ENCODE measurements around the gene LAMTOR4. TPM values are rescaled to one million over a fixed set of nuclear protein-coding genes. Genes with fewer than 3 reads are reported as not detected.

The LAMTOR4 gene
- total and polyA plus RNA-seq, 2 of the 13 experiments (the other 11 are each of a cell fraction or from before 2014, with no cell fraction given) = 115 to 118 TPM

- TF ChIP-seq ZNF407 (CRISPR knock-in tag; IDR thresholded peaks at IDR 0.05; ENCODE audit: not compliant biosample characterization) = no peak
- TF ChIP-seq FOXC1 (CRISPR knock-in tag; IDR thresholded peaks at IDR 0.05; ENCODE audit: borderline replicate concordance) = no peak
- TF ChIP-seq PBX2 (CRISPR knock-in tag; IDR thresholded peaks at IDR 0.05) = no peak
- no peak for TF ChIP-seq ZNF260 (CRISPR knock-in tag; IDR thresholded peaks at IDR 0.05; ENCODE audit: borderline replicate concordance, low read depth)
- no peak for TF ChIP-seq SCMH1 (CRISPR knock-in tag; IDR thresholded peaks at IDR 0.05; ENCODE audit: borderline replicate concordance)
- no peak for TF ChIP-seq ATF5 (CRISPR knock-in tag; IDR thresholded peaks at IDR 0.05; ENCODE audit: low read depth)
- no peak for TF ChIP-seq ZNF746 (CRISPR knock-in tag; IDR thresholded peaks at IDR 0.05)
- no peak for TF ChIP-seq SRSF4 (IDR thresholded peaks at IDR 0.05; ENCODE audit: low read depth, low read length, poor library complexity, severe bottlenecking)
- peak; percentile 52; the same call in 1 of the 2 replicates for TF ChIP-seq HIVEP1 (CRISPR knock-in tag; IDR thresholded peaks at IDR 0.05)
- no peak for TF ChIP-seq EED (CRISPR knock-in tag; IDR thresholded peaks at IDR 0.05)
- TF ChIP-seq KLF12 (CRISPR knock-in tag; IDR thresholded peaks at IDR 0.05; ENCODE audit: borderline replicate concordance) = no peak
- no peak for TF ChIP-seq ZNF562 (CRISPR knock-in tag; IDR thresholded peaks at IDR 0.05; ENCODE audit: borderline replicate concordance)
- TF ChIP-seq SYNCRIP (IDR thresholded peaks at IDR 0.05; ENCODE audit: insufficient read depth, low read depth, low read length) = no peak
- no peak for TF ChIP-seq GPBP1L1 (CRISPR knock-in tag; IDR thresholded peaks at IDR 0.05)
- TF ChIP-seq ZNF547 (CRISPR knock-in tag; IDR thresholded peaks at IDR 0.05) = no peak
- TF ChIP-seq ZNF816 (CRISPR knock-in tag; IDR thresholded peaks at IDR 0.05; ENCODE audit: borderline replicate concordance) = no peak
- no peak for TF ChIP-seq NCOA2 (CRISPR knock-in tag; IDR thresholded peaks at IDR 0.05)
These were observed 28.6 kb downstream of the LAMTOR4 start, which contains the start of the genes GPC2 and STAG3 (continued) for GRCh38 chr7:100177045-100178001.
